GM21381 (cell line): ENCODE data around the gene PARD3.
"Not testable (repeated sequence)": the region's sequence is repeated elsewhere in the genome, so short reads cannot be mapped to it uniquely, and the experiment has no call there.

Experiments
- ATAC-seq: cut with Tn5 transposase; IDR thresholded peaks from one replicate; pipeline ENCODE4 v1.9.1; 2021; ENCODE audit warnings: mild to moderate bottlenecking, moderate library complexity; ENCODE audit not compliant: unreplicated experiment

PARD3 gene

GRCh38 chr10:34364253-34365037 lies 450.7 kb downstream of the PARD3 start:
- no peak for ATAC-seq

- ATAC-seq = no peak
Measured at GRCh38 chr10:34360984-34361383, 454.1 kb downstream of the PARD3 start.

GRCh38 chr10:34359435-34359813 lies 455.7 kb downstream of the PARD3 start:
- no peak for ATAC-seq

- no peak for ATAC-seq
Measured at GRCh38 chr10:34358729-34359434, 456.2 kb downstream of the PARD3 start.

GRCh38 chr10:34356463-34356862 lies 458.6 kb downstream of the PARD3 start:
- no peak for ATAC-seq

- ATAC-seq = not testable (repeated sequence)
Measured at GRCh38 chr10:34353530-34353929, 461.6 kb downstream of the PARD3 start.

GRCh38 chr10:34352599-34353204 lies 462.4 kb downstream of the PARD3 start:
- not testable (repeated sequence) for ATAC-seq

GRCh38 chr10:34351161-34351560 lies 463.9 kb downstream of the PARD3 start:
- ATAC-seq = no peak

GRCh38 chr10:34348917-34349485 lies 466.1 kb downstream of the PARD3 start:
- no peak for ATAC-seq

- no peak for ATAC-seq
Measured at GRCh38 chr10:34348021-34348420, 467.1 kb downstream of the PARD3 start.

GRCh38 chr10:34347131-34347530 lies 468.0 kb downstream of the PARD3 start:
- no peak for ATAC-seq

- no peak for ATAC-seq
Measured at GRCh38 chr10:34346516-34347100, 468.5 kb downstream of the PARD3 start.

GRCh38 chr10:34345383-34345782 lies 469.7 kb downstream of the PARD3 start:
- no peak for ATAC-seq

GRCh38 chr10:34343764-34344163 lies 471.3 kb downstream of the PARD3 start:
- no peak for ATAC-seq

- no peak for ATAC-seq
Measured at GRCh38 chr10:34341473-34341872, 473.6 kb downstream of the PARD3 start.

GRCh38 chr10:34340934-34341333 lies 474.2 kb downstream of the PARD3 start:
- ATAC-seq = no peak

- ATAC-seq = no peak
Measured at GRCh38 chr10:34339816-34340553, 475.1 kb downstream of the PARD3 start.

- no peak for ATAC-seq
Measured at GRCh38 chr10:34337917-34338316, 477.2 kb downstream of the PARD3 start.

GRCh38 chr10:34335960-34336690 lies 479.0 kb downstream of the PARD3 start:
- ATAC-seq = no peak

- ATAC-seq = no peak
Measured at GRCh38 chr10:34334908-34335307, 480.2 kb downstream of the PARD3 start.
